Measurements from ENCODE around the gene HCCS. TPM values are rescaled to one million over a fixed set of nuclear protein-coding genes. Genes with fewer than 3 reads are reported as not detected.

The HCCS gene
- total and polyA plus RNA-seq, 2 experiments from 2014 or later = 19.2 to 40.5 TPM

DNA sequence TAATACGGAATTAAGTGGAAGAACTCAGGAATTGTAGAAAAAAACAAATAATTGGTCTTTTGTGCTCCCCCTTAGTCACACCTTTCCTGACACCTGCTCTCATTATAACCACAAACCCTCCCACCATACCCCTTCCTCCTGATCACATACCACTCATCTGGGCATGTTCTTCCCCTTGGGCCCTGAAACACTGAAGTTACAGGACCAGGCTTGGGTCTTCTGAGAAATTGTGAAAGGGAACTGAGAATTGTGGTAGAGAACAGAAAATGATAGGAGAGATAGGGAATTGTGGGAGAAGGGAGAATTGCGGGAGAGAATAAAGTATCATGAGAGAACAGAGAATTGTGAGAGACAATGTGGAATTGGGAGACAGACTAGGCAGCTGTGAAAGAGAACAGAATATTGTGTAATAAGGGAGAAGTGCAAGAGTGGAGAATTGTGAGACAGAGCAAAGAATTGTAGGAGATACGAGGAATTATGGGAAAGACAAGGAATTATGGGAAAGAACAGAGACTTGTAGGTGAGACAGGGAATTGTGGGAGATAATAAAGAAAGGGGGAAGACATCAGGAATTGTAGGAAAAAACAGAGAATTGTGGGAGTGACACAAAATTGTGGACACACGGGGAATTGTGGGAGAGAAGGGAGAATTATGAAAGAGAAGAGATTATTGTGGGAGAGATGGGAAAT, 2.7 kb upstream of the HCCS start:
- H3K9me3 ChIP-seq (ENCODE audit: low read depth) = no peaks in the 10 kb centered on the region
- no peak for DNase-seq (ENCODE audit: low read depth in 1 of 2, low spot score in 1 of 2)
- H3K27me3 ChIP-seq = no peaks in the 10 kb centered on the region
- no peak overlapping the region for H3K4me3 ChIP-seq
- H3K36me3 ChIP-seq = no peaks in the 10 kb centered on the region
- TF ChIP-seq, protein P1, sequence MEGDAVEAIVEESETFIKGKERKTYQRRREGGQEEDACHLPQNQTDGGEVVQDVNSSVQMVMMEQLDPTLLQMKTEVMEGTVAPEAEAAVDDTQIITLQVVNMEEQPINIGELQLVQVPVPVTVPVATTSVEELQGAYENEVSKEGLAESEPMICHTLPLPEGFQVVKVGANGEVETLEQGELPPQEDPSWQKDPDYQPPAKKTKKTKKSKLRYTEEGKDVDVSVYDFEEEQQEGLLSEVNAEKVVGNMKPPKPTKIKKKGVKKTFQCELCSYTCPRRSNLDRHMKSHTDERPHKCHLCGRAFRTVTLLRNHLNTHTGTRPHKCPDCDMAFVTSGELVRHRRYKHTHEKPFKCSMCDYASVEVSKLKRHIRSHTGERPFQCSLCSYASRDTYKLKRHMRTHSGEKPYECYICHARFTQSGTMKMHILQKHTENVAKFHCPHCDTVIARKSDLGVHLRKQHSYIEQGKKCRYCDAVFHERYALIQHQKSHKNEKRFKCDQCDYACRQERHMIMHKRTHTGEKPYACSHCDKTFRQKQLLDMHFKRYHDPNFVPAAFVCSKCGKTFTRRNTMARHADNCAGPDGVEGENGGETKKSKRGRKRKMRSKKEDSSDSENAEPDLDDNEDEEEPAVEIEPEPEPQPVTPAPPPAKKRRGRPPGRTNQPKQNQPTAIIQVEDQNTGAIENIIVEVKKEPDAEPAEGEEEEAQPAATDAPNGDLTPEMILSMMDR (IDR thresholded peaks at IDR 0.05; ENCODE audit: low read depth, low read length) = no peak
- no peak overlapping the region for H3K27ac ChIP-seq
- H3K4me1 ChIP-seq (ENCODE audit: low read depth) = no peaks in the 10 kb centered on the region

DNA sequence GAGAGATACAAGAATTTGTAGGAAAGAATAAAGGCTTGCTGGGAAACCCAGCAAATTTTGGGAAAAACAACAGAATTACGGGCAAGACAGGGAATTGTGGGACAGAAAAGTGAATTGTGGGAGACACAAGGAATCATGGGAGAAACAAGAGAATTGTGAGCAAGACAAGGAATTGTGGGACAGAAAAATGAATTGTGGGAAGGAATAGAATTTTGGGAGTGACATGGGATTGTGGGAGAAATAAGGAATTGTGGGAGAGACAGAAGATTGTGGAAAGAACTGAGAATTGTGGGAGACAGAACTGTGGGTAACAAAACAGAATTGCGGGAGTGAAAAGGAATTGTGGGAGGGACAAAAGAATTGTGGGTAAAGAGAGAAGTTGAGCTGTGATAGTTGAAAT, 1.2 kb upstream of the HCCS start:
- Histone ChIP-seq H3K27me3 (no peaks in the 10 kb centered on the region), H3K27ac (no peak overlapping the region), H3K9me3 (ENCODE audit: low read depth) (no peaks in the 10 kb centered on the region), H3K4me3 (no peak overlapping the region), H3K36me3 (peaks cover 3% of the 10 kb centered on the region), H3K4me1 (ENCODE audit: low read depth) (no peaks in the 10 kb centered on the region)
- TF ChIP-seq, protein P1 (IDR thresholded peaks at IDR 0.05; ENCODE audit: low read depth, low read length) = no peak
- DNase-seq (ENCODE audit: low read depth in 1 of 2, low spot score in 1 of 2) = no peak

DNA sequence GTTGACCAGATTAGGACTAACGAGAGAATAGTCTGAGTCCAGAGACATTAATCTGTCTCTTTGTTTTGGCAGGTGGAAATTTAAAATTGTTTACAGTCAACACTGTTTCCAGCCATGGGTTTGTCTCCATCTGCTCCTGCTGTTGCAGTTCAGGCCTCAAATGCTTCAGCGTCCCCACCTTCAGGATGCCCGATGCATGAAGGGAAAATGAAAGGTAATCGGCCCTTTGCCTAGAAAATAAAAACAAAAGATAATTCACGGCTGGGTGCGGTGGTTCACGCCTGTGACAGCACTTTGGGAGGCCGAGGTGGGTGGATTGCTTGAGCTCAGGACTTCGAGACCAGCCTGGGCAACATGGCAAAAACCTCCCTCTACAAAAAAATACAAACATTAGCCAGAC, 815 bp downstream of the HCCS start:
- Histone ChIP-seq H3K4me3 (peak overlapping the region; percentile 85), H3K36me3 (peaks cover 20% of the 10 kb centered on the region), H3K27ac (peak overlapping the region; percentile 95), H3K4me1 (ENCODE audit: low read depth) (no peaks in the 10 kb centered on the region), H3K9me3 (ENCODE audit: low read depth) (no peaks in the 10 kb centered on the region), H3K27me3 (no peaks in the 10 kb centered on the region)
- TF ChIP-seq, protein P1 (IDR thresholded peaks at IDR 0.05; ENCODE audit: low read depth, low read length) = no peak
- DNase-seq (ENCODE audit: low read depth in 1 of 2, low spot score in 1 of 2) = no peak

DNA sequence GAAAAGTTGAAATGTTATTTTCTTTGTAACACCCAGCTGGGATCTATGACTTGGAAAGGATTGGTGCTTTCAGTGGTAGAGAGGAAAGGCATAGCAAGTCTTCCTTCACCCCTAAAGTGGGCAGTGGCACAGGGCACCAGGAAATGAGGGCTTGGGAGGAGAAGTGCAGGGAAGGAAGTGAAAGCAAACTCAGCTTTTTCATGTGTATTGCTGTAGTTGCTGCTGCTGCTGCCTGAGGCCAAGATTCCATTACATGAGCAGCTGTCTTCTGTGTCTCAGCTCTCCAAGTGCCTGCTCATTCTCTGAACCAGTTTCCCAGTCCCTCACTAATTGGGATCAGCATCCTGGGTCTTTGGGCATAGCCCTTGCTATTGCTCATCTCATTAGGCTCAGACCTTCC, 2.6 kb downstream of the HCCS start:
- no peak for DNase-seq (ENCODE audit: low read depth in 1 of 2, low spot score in 1 of 2)
- no peaks in the 10 kb centered on the region for H3K4me1 ChIP-seq (ENCODE audit: low read depth)
- H3K9me3 ChIP-seq (ENCODE audit: low read depth) = no peaks in the 10 kb centered on the region
- no peak overlapping the region for H3K27ac ChIP-seq
- peaks cover 36% of the 10 kb centered on the region for H3K36me3 ChIP-seq
- TF ChIP-seq, protein P1 (IDR thresholded peaks at IDR 0.05; ENCODE audit: low read depth, low read length) = no peak
- H3K4me3 ChIP-seq = no peak overlapping the region
- no peaks in the 10 kb centered on the region for H3K27me3 ChIP-seq

DNA sequence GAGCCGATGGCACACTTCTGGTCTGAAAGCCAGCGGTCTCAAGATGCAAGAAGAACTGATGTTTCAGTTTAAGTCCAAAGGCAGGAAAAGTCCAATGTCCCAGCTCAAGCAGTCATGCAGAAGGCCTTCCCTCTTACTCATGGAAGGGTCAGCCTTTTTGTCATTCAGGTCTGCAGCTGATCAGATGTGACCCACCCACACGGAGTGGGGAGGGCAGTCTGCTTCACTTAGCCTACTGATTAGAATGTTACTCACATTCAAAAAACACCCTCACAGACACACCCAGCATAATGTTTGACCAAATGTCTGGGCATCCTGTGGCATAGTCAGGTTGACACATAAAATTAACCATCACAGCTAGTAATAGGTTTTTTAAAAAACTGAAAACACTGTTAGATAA, 6.6 kb downstream of the HCCS start:
- DNase-seq (ENCODE audit: low read depth in 1 of 2, low spot score in 1 of 2) = no peak
- TF ChIP-seq, protein P1 (IDR thresholded peaks at IDR 0.05; ENCODE audit: low read depth, low read length) = no peak
- Histone ChIP-seq H3K27me3 (no peaks in the 10 kb centered on the region), H3K4me1 (ENCODE audit: low read depth) (no peaks in the 10 kb centered on the region), H3K9me3 (ENCODE audit: low read depth) (no peaks in the 10 kb centered on the region), H3K27ac (no peak overlapping the region), H3K36me3 (peaks cover 41% of the 10 kb centered on the region), H3K4me3 (no peak overlapping the region)

Measured in cardiac muscle cell (in vitro differentiated cells and primary cell).